GM23248 (cell line): ENCODE measurements around the gene CHCT1. TPM values are rescaled to one million over a fixed set of nuclear protein-coding genes. Genes with fewer than 3 reads are reported as not detected.
A peak's percentile ranks its signal among the peaks of the same experiment; 100 is the strongest.
"Not testable (repeated sequence)": the region's sequence is repeated elsewhere in the genome, so short reads cannot be mapped to it uniquely, and the experiment has no call there.

Experiments used
- DNase-seq: peaks from one replicate; pipeline ENCODE4 v3.0.0-alpha.2; 2015
- H2AFZ ChIP-seq: fragments of 200-600 bp; sonication (generic); 2 replicates; pipeline ENCODE4 v1.6.1; 2016; ENCODE audit warnings: antibody characterized with exemption
- H3F3A ChIP-seq: fragments of 200-600 bp; sonication (generic); 2 replicates; pipeline ENCODE4 v1.6.1; 2016; ENCODE audit warnings: mild to moderate bottlenecking, antibody characterized with exemption, mixed run types; ENCODE audit not compliant: insufficient read depth
- H3K27ac ChIP-seq: fragments of 200-600 bp; sonication (generic); 2 replicates; pipeline ENCODE4 v1.5.1; 2016; ENCODE audit warnings: mild to moderate bottlenecking
- H3K27me3 ChIP-seq: fragments of 200-600 bp; sonication (generic); replicated peaks from 2 replicates; pipeline ENCODE4 v1.6.1; 2016; ENCODE audit warnings: mild to moderate bottlenecking; ENCODE audit not compliant: insufficient read depth
- H3K36me3 ChIP-seq: fragments of 200-600 bp; sonication (generic); 2 replicates; pipeline ENCODE4 v1.6.1; 2016; ENCODE audit warnings: low read depth, mild to moderate bottlenecking
- H3K4me1 ChIP-seq: fragments of 200-600 bp; sonication (generic); 2 replicates; pipeline ENCODE4 v1.6.1; 2016; ENCODE audit warnings: mild to moderate bottlenecking; ENCODE audit not compliant: insufficient read depth
- H3K4me2 ChIP-seq: fragments of 200-600 bp; sonication (generic); one replicate; pipeline ENCODE4 v1.6.1; 2016; ENCODE audit warnings: mild to moderate bottlenecking; ENCODE audit not compliant: unreplicated experiment
- H3K4me3 ChIP-seq: fragments of 200-600 bp; sonication (generic); 2 replicates; pipeline ENCODE4 v1.5.1; 2016; ENCODE audit warnings: mild to moderate bottlenecking
- H3K79me2 ChIP-seq: fragments of 200-600 bp; sonication (generic); 2 replicates; pipeline ENCODE4 v1.6.1; 2016; ENCODE audit warnings: mild to moderate bottlenecking; ENCODE audit not compliant: insufficient read depth
- H3K9ac ChIP-seq: fragments of 200-600 bp; sonication (generic); 2 replicates; pipeline ENCODE4 v1.6.1; 2016; ENCODE audit warnings: mild to moderate bottlenecking
- H3K9me2 ChIP-seq: fragments of 200-600 bp; sonication (generic); 2 replicates; pipeline ENCODE4 v1.6.1; 2016; ENCODE audit warnings: mixed run types, mild to moderate bottlenecking, moderate library complexity; ENCODE audit not compliant: insufficient read depth
- H3K9me3 ChIP-seq: fragments of 200-600 bp; sonication (generic); one replicate; pipeline ENCODE4 v1.6.1; 2017; ENCODE audit warnings: low read depth
- H4K20me1 ChIP-seq: fragments of 200-600 bp; sonication (generic); 2 replicates; pipeline ENCODE4 v1.6.0; 2016; ENCODE audit not compliant: insufficient read depth
- EZH2 ChIP-seq: fragments of 200-600 bp; sonication (generic); IDR thresholded peaks from 2 replicates; pipeline ENCODE4 v1.6.1; 2018; ENCODE audit warnings: antibody characterized with exemption, mild to moderate bottlenecking; ENCODE audit not compliant: insufficient read depth, poor library complexity, severe bottlenecking
- EZH2phosphoT487 ChIP-seq: fragments of 200-600 bp; sonication (generic); IDR thresholded peaks from 2 replicates; pipeline ENCODE4 v1.6.1; 2018; ENCODE audit warnings: antibody characterized with exemption, moderate library complexity, mild to moderate bottlenecking, low read depth; ENCODE audit not compliant: insufficient read depth
- WGBS, 2 experiments: methylation state at CpG; one replicate each; pipeline ENCODE4 v1.1.6; 2015 to 2017; ENCODE audit warnings: low lambda C conversion rate in 2 of 2, low coverage in 1 of 2; ENCODE audit errors: missing lambda C conversion rate in 2 of 2; 5-methylcytosine and 5-hydroxymethylcytosine counted together
- in situ Hi-C: fragments of 300-500 bp; cut with MboI; formaldehyde crosslinking; loops from 2 replicates; pipeline ENCODE4 v1.15.0; 2020
- polyA plus RNA-seq: library from polyadenylated mRNA; unstranded; fragments of >200 nt; fragmentation: Nextera tagmentation; extraction: Ambion mirVana; gene quantifications from 2 replicates; pipeline ENCODE4 v1.2.1, GENCODE V29; 2016
- total RNA-seq: library from RNA; depleted of rRNA; stranded (reverse); fragments of >200 nt; shearing (Covaris generic); gene quantifications from 2 replicates; pipeline ENCODE4 v1.2.3, GENCODE V29; 2014

CHCT1 gene
- total and polyA plus RNA-seq, 2 experiments from 2014 or later, result not detected

- Histone ChIP-seq H3K4me3 (peak overlapping the region; percentile 70), H3K36me3 (no peaks in the 10 kb centered on the region), H3K9me3 (no peaks in the 10 kb centered on the region), H3K9me2 (no peaks in the 10 kb centered on the region), H3K4me2 (peak overlapping the region; percentile 71), H3K27ac (no peak overlapping the region), H3K27me3 (no peaks in the 10 kb centered on the region), H3K9ac (peak overlapping the region; percentile 62), H2AFZ (peak overlapping the region; percentile 88), H4K20me1 (no peaks in the 10 kb centered on the region), H3K4me1 (no peaks in the 10 kb centered on the region), H3K79me2 (no peaks in the 10 kb centered on the region), H3F3A (no peaks in the 10 kb centered on the region)
- peak; percentile 76 for DNase-seq
- TF ChIP-seq EZH2phosphoT487 (no peak), EZH2 (no peak)
- WGBS, 2 experiments, result 12 to 15% methylated on average over 40 to 60 of the region's 66 CpGs
- in situ Hi-C loops, result no loop called here
Measured at GRCh38 chr17:60421273-60422161, 772 bp upstream of the CHCT1 start.

GRCh38 chr17:60423865-60424264 lies 1.6 kb downstream of the CHCT1 start:
- H4K20me1 ChIP-seq, result no peaks in the 10 kb centered on the region
- H3K9ac ChIP-seq, result no peak overlapping the region
- H3K27ac ChIP-seq, result no peak overlapping the region
- DNase-seq, result no peak
- H3K79me2 ChIP-seq, result no peaks in the 10 kb centered on the region
- in situ Hi-C loops, result no loop called here
- H3K9me2 ChIP-seq, result no peaks in the 10 kb centered on the region
- no peak overlapping the region for H2AFZ ChIP-seq
- 69 to 81% methylated on average over 3 of the region's 3 CpGs for WGBS, 2 experiments
- no peaks in the 10 kb centered on the region for H3F3A ChIP-seq
- TF ChIP-seq EZH2 (no peak), EZH2phosphoT487 (no peak)
- H3K4me1 ChIP-seq, result no peaks in the 10 kb centered on the region
- H3K4me2 ChIP-seq, result no peak overlapping the region
- H3K9me3 ChIP-seq, result no peaks in the 10 kb centered on the region
- no peaks in the 10 kb centered on the region for H3K36me3 ChIP-seq
- no peak overlapping the region for H3K4me3 ChIP-seq
- H3K27me3 ChIP-seq, result no peaks in the 10 kb centered on the region

GRCh38 chr17:60425626-60426025 lies 3.3 kb downstream of the CHCT1 start:
- Histone ChIP-seq H2AFZ (no peak overlapping the region), H3K4me3 (no peak overlapping the region), H3K9me3 (no peaks in the 10 kb centered on the region), H3K79me2 (no peaks in the 10 kb centered on the region), H3F3A (no peaks in the 10 kb centered on the region), H3K27me3 (no peaks in the 10 kb centered on the region), H3K27ac (no peak overlapping the region), H4K20me1 (no peaks in the 10 kb centered on the region), H3K9ac (no peak overlapping the region), H3K4me2 (no peak overlapping the region), H3K9me2 (no peaks in the 10 kb centered on the region), H3K4me1 (no peaks in the 10 kb centered on the region), H3K36me3 (no peaks in the 10 kb centered on the region)
- in situ Hi-C loops, result loop anchor here (25.0 kb wide), 1 partner anchor 513 kb away; no protein-coding TSS in a partner anchor
- TF ChIP-seq EZH2phosphoT487 (no peak), EZH2 (no peak)
- 84 to 85% methylated on average over 6 of the region's 6 CpGs for WGBS, 2 experiments
- DNase-seq, result no peak

DNA sequence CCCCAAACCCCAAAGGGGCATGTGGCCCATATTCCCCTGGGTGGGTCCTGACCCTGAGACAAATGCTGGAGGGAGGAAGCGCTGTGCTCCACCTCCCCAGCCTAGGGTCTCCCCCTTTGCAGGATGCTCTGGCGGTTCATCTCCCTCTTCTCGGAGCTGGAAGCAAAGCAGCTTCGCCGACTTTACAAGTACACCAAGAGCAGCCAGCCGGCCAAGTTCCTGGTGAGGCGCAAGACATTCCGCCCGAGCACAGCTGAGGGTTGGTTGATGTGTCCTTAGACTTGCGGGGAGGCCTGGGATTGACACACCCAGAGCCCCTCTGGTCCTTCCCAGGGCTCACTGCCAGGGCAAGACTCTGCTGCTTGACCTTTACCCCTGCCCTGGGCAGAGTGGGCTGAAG lies 4.3 kb downstream of the CHCT1 start:
- no peak overlapping the region for H2AFZ ChIP-seq
- H4K20me1 ChIP-seq, result no peaks in the 10 kb centered on the region
- 92 to 95% methylated on average over 10 of the region's 10 CpGs for WGBS, 2 experiments
- TF ChIP-seq EZH2phosphoT487 (no peak), EZH2 (no peak)
- H3K36me3 ChIP-seq, result no peaks in the 10 kb centered on the region
- no peak overlapping the region for H3K9ac ChIP-seq
- H3K79me2 ChIP-seq, result no peaks in the 10 kb centered on the region
- H3F3A ChIP-seq, result no peaks in the 10 kb centered on the region
- no peak overlapping the region for H3K4me2 ChIP-seq
- in situ Hi-C loops, result loop anchor here (25.0 kb wide), 1 partner anchor 514 kb away; no protein-coding TSS in a partner anchor
- H3K4me3 ChIP-seq, result no peak overlapping the region
- no peaks in the 10 kb centered on the region for H3K4me1 ChIP-seq
- H3K9me2 ChIP-seq, result no peaks in the 10 kb centered on the region
- no peaks in the 10 kb centered on the region for H3K27me3 ChIP-seq
- no peak overlapping the region for H3K27ac ChIP-seq
- H3K9me3 ChIP-seq, result no peaks in the 10 kb centered on the region
- no peak for DNase-seq

GRCh38 chr17:60428491-60428890 lies 6.2 kb downstream of the CHCT1 start:
- H3K9ac ChIP-seq, H3K9me3 ChIP-seq, H3K4me1 ChIP-seq, H3K4me2 ChIP-seq, H2AFZ ChIP-seq, H3K9me2 ChIP-seq, H3K27me3 ChIP-seq, H3K36me3 ChIP-seq, H3K27ac ChIP-seq, DNase-seq, H3K79me2 ChIP-seq, H3F3A ChIP-seq, H4K20me1 ChIP-seq, H3K4me3 ChIP-seq: not testable (repeated sequence)
- in situ Hi-C loops, result loop anchor here (25.0 kb wide), 1 partner anchor 516 kb away; no protein-coding TSS in a partner anchor
- WGBS, 2 experiments, result 69 to 71% methylated on average over 6 of the region's 6 CpGs

DNA sequence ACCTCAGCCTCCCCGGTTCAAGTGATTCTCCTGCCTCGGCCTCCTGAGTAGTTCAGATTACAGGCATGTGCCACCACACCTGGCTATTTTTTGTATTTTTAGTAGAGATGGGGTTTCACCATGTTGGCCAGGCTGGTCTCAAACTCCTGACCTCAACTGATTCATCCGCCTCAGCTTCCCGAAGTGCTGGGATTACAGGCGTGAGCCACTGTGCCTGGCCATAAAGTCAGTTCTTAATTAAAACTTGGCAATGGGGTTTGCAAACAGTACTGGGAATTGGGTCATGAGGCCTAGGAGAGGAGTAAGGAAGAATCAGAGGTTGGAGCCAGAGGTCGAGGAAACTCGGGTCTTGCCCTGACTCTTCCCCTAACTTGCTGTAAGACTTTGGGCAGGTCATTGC lies 8.3 kb downstream of the CHCT1 start:
- DNase-seq, result not testable (repeated sequence)
- 57 to 59% methylated on average over 7 of the region's 7 CpGs for WGBS, 2 experiments

More for the DNA sequence above, 8.3 kb downstream of the CHCT1 start:
- H3K36me3 ChIP-seq, H3K4me3 ChIP-seq, H3K4me1 ChIP-seq, H3K9ac ChIP-seq, H3K27me3 ChIP-seq, H4K20me1 ChIP-seq, H2AFZ ChIP-seq, H3K9me3 ChIP-seq, H3K79me2 ChIP-seq, H3F3A ChIP-seq, H3K4me2 ChIP-seq, H3K27ac ChIP-seq, H3K9me2 ChIP-seq: not testable (repeated sequence)
- in situ Hi-C loops, result loop anchor here (25.0 kb wide), 1 partner anchor 518 kb away; no protein-coding TSS in a partner anchor
